KMS-11 (cell line): ENCODE measurements around the gene SPATA31D3.
"Not testable (repeated sequence)": the region's sequence is repeated elsewhere in the genome, so short reads cannot be mapped to it uniquely, and the experiment has no call there.

Experiments used
- H2AFZ ChIP-seq: fragments of 200-600 bp; sonication (generic); 2 replicates; pipeline ENCODE4 v1.6.1; 2016; ENCODE audit warnings: antibody characterized with exemption, mixed run types, low read depth
- H3K27ac ChIP-seq: fragments of 200-600 bp; sonication (generic); 2 replicates; pipeline ENCODE4 v1.6.1; 2016; ENCODE audit warnings: mild to moderate bottlenecking, mixed run types
- H3K27me3 ChIP-seq: fragments of 200-600 bp; sonication (generic); 2 replicates; pipeline ENCODE4 v1.6.1; 2017; ENCODE audit warnings: mild to moderate bottlenecking, low read depth, mixed run types, moderate library complexity; ENCODE audit not compliant: insufficient read depth
- H3K36me3 ChIP-seq: fragments of 200-600 bp; sonication (generic); 2 replicates; pipeline ENCODE4 v1.6.1; 2017; ENCODE audit warnings: mild to moderate bottlenecking, mixed run types; ENCODE audit not compliant: insufficient read depth
- H3K4me1 ChIP-seq: fragments of 200-600 bp; sonication (generic); 2 replicates; pipeline ENCODE4 v1.6.1; 2016; ENCODE audit warnings: mild to moderate bottlenecking, low read depth, mixed run types; ENCODE audit not compliant: poor library complexity, severe bottlenecking
- H3K4me2 ChIP-seq: fragments of 200-600 bp; sonication (generic); 2 replicates; pipeline ENCODE4 v1.7.0; 2016; ENCODE audit warnings: mild to moderate bottlenecking, mixed run types
- H3K4me3 ChIP-seq: fragments of 200-600 bp; sonication (generic); IDR thresholded peaks from 2 replicates; pipeline ENCODE4 v1.6.1; 2017; ENCODE audit warnings: low read depth, low read length, mixed read lengths; ENCODE audit not compliant: insufficient read depth
- H3K79me2 ChIP-seq: fragments of 200-600 bp; sonication (generic); 2 replicates; pipeline ENCODE4 v1.6.1; 2016; ENCODE audit warnings: low read depth, mixed run types; ENCODE audit not compliant: insufficient read depth
- H3K9ac ChIP-seq: fragments of 200-600 bp; sonication (generic); 2 replicates; pipeline ENCODE4 v1.6.1; 2016; ENCODE audit warnings: mild to moderate bottlenecking, mixed run types
- H4K20me1 ChIP-seq: fragments of 200-600 bp; sonication (generic); 2 replicates; pipeline ENCODE4 v1.6.1; 2016; ENCODE audit warnings: mild to moderate bottlenecking, mixed run types; ENCODE audit not compliant: insufficient read depth
- TF ChIP-seq, protein P1 (sequence below): fragments of 200-600 bp; sonication (generic); conservative IDR thresholded peaks from 2 replicates; pipeline ENCODE4 v1.6.1; 2017; ENCODE audit warnings: low read depth, mild to moderate bottlenecking, antibody characterized with exemption, low read length, moderate library complexity, mixed read lengths

The SPATA31D3 gene

DNA sequence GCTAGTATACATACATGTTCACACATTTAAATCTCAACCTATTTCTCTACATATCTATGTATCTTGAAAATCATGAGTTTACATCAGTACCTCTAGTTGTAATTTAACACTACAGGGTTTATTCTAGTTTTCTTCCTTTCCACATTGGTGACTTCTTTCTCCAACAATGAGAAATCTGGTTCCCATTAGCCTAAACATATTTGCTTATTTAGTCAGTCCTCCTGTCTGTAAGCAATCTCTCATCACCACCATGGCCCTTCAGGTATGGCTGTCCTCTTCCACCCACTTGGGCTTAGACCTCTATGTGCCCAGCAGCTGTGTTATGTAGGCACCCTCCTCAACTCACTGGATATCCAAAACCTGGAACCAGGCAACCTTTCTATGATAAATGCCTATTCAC, 37.3 kb downstream of the SPATA31D3 start:
- H3K4me1 ChIP-seq, result no peaks in the 10 kb centered on the region
- H2AFZ ChIP-seq, result no peak overlapping the region
- no peaks in the 10 kb centered on the region for H3K27me3 ChIP-seq
- no peak overlapping the region for H3K4me2 ChIP-seq
- TF ChIP-seq, protein P1, sequence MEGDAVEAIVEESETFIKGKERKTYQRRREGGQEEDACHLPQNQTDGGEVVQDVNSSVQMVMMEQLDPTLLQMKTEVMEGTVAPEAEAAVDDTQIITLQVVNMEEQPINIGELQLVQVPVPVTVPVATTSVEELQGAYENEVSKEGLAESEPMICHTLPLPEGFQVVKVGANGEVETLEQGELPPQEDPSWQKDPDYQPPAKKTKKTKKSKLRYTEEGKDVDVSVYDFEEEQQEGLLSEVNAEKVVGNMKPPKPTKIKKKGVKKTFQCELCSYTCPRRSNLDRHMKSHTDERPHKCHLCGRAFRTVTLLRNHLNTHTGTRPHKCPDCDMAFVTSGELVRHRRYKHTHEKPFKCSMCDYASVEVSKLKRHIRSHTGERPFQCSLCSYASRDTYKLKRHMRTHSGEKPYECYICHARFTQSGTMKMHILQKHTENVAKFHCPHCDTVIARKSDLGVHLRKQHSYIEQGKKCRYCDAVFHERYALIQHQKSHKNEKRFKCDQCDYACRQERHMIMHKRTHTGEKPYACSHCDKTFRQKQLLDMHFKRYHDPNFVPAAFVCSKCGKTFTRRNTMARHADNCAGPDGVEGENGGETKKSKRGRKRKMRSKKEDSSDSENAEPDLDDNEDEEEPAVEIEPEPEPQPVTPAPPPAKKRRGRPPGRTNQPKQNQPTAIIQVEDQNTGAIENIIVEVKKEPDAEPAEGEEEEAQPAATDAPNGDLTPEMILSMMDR, result no peak
- no peak overlapping the region for H3K9ac ChIP-seq
- H3K36me3 ChIP-seq, result no peaks in the 10 kb centered on the region
- H4K20me1 ChIP-seq, result no peaks in the 10 kb centered on the region
- H3K27ac ChIP-seq, result no peak overlapping the region
- H3K4me3 ChIP-seq, result no peak overlapping the region
- no peaks in the 10 kb centered on the region for H3K79me2 ChIP-seq

DNA sequence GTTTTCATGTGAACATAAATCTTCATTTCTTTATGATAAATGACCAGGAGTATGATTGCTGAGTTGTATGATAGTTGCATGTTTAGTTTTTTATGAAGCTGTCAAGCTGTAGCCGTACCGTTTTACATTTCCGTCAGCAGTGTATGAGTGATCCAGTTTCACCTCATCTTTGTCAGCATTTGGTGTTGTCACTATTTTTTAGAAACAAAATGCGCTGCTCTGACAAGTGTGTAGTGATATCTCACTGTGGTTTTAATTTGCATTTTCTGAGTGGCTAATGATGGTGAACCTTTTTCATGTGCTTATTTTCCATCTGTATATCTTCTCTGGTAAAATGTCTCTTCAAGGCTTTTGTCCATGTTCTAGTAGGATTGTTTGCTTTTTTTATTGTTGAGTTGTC, 38.6 kb downstream of the SPATA31D3 start:
- Histone ChIP-seq H2AFZ (no peak overlapping the region), H3K79me2 (no peaks in the 10 kb centered on the region), H4K20me1 (no peaks in the 10 kb centered on the region), H3K4me1 (no peaks in the 10 kb centered on the region), H3K9ac (no peak overlapping the region), H3K4me2 (no peak overlapping the region), H3K4me3 (no peak overlapping the region), H3K27me3 (no peaks in the 10 kb centered on the region), H3K36me3 (no peaks in the 10 kb centered on the region), H3K27ac (no peak overlapping the region)
- TF ChIP-seq, protein P1, result no peak

DNA sequence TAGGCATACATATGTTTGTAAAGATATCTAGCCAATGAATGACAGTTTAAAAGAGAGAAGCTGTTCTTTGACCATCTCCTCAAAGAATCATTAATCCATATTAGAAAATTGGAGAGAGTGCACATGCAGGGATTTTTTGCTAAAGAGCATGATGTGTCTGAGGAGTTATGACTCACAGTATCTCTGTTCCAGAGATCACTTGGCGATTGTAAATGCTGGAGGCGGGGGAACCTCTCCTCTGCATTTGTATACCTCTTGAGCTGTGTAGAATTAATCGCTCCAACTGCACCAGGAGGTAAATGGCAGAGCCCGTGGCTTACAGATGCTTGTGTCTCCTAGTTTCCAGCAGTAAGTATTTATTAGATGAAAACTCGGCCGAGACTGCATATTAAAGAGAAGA, 41.6 kb downstream of the SPATA31D3 start:
- Histone ChIP-seq H3K27me3 (no peaks in the 10 kb centered on the region), H4K20me1 (no peaks in the 10 kb centered on the region), H3K27ac (no peak overlapping the region), H3K4me3 (no peak overlapping the region), H3K79me2 (no peaks in the 10 kb centered on the region), H3K9ac (no peak overlapping the region), H3K4me2 (no peak overlapping the region), H3K36me3 (no peaks in the 10 kb centered on the region), H3K4me1 (no peaks in the 10 kb centered on the region), H2AFZ (no peak overlapping the region)
- TF ChIP-seq, protein P1, result no peak

DNA sequence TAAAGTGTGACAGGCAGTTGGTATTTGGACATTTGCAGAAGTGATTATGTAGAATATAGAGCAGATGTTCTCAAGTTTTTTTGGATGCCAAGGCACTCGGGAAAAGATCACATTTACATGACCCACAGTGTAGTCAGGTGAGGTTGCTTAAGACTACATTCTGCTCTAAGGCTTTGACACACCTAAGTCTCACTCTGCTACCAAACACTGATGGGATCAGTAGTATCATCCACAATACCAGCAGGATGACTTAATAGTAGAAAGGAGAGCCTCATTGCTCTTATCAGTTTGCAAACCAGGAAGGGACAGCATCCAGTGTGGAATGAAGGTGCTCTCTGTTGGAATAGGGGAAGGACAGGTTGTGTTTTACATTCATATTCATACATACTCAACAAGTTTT, 42.8 kb downstream of the SPATA31D3 start:
- Histone ChIP-seq H3K27me3 (no peaks in the 10 kb centered on the region), H3K36me3 (no peaks in the 10 kb centered on the region), H3K9ac (no peak overlapping the region), H3K4me1 (no peaks in the 10 kb centered on the region), H2AFZ (no peak overlapping the region), H3K27ac (no peak overlapping the region), H3K4me2 (no peak overlapping the region), H3K79me2 (no peaks in the 10 kb centered on the region), H4K20me1 (no peaks in the 10 kb centered on the region), H3K4me3 (no peak overlapping the region)
- TF ChIP-seq, protein P1, result no peak

DNA sequence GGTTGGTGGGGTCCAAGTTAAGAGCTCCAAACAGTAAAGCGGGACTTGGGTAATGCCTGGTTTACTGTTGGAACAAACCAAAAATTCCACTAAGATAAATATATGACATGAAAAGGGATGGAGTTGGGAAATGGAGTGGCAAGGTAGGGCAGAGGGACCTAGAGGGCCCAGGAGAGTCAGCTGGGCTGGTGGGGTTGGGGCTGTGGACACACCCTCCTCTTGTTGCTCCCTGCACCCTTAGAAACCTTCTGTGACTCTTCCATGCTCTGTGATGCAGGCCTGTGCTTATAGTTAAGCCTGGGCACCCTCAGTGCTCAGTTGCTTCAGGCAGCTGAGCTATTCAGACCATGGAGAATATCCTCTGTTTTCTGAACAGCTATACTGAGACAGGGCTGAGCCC, 45.2 kb downstream of the SPATA31D3 start, which contains the start of gene SPATA31D1:
SPATA31D1 (plus strand) TSS at position 301 of the 400 bp plus-strand sequence; CDS start at position 348, 47 bp downstream.
- not testable (repeated sequence) for H3K9ac ChIP-seq, H3K27ac ChIP-seq, H3K36me3 ChIP-seq, H3K4me2 ChIP-seq, H4K20me1 ChIP-seq, H2AFZ ChIP-seq, H3K4me3 ChIP-seq, H3K27me3 ChIP-seq, H3K79me2 ChIP-seq, H3K4me1 ChIP-seq
